ENCODE measurements around the gene PLB1. TPM values are rescaled to one million over a fixed set of nuclear protein-coding genes. Genes with fewer than 3 reads are reported as not detected.

The PLB1 gene
- total and polyA plus RNA-seq, 2 experiments from 2014 or later = 0.06 to 0.21 TPM

GRCh38 chr2:28477645-28478044 is 18.2 kb upstream of the PLB1 start (continued):
- TF ChIP-seq, protein P1, sequence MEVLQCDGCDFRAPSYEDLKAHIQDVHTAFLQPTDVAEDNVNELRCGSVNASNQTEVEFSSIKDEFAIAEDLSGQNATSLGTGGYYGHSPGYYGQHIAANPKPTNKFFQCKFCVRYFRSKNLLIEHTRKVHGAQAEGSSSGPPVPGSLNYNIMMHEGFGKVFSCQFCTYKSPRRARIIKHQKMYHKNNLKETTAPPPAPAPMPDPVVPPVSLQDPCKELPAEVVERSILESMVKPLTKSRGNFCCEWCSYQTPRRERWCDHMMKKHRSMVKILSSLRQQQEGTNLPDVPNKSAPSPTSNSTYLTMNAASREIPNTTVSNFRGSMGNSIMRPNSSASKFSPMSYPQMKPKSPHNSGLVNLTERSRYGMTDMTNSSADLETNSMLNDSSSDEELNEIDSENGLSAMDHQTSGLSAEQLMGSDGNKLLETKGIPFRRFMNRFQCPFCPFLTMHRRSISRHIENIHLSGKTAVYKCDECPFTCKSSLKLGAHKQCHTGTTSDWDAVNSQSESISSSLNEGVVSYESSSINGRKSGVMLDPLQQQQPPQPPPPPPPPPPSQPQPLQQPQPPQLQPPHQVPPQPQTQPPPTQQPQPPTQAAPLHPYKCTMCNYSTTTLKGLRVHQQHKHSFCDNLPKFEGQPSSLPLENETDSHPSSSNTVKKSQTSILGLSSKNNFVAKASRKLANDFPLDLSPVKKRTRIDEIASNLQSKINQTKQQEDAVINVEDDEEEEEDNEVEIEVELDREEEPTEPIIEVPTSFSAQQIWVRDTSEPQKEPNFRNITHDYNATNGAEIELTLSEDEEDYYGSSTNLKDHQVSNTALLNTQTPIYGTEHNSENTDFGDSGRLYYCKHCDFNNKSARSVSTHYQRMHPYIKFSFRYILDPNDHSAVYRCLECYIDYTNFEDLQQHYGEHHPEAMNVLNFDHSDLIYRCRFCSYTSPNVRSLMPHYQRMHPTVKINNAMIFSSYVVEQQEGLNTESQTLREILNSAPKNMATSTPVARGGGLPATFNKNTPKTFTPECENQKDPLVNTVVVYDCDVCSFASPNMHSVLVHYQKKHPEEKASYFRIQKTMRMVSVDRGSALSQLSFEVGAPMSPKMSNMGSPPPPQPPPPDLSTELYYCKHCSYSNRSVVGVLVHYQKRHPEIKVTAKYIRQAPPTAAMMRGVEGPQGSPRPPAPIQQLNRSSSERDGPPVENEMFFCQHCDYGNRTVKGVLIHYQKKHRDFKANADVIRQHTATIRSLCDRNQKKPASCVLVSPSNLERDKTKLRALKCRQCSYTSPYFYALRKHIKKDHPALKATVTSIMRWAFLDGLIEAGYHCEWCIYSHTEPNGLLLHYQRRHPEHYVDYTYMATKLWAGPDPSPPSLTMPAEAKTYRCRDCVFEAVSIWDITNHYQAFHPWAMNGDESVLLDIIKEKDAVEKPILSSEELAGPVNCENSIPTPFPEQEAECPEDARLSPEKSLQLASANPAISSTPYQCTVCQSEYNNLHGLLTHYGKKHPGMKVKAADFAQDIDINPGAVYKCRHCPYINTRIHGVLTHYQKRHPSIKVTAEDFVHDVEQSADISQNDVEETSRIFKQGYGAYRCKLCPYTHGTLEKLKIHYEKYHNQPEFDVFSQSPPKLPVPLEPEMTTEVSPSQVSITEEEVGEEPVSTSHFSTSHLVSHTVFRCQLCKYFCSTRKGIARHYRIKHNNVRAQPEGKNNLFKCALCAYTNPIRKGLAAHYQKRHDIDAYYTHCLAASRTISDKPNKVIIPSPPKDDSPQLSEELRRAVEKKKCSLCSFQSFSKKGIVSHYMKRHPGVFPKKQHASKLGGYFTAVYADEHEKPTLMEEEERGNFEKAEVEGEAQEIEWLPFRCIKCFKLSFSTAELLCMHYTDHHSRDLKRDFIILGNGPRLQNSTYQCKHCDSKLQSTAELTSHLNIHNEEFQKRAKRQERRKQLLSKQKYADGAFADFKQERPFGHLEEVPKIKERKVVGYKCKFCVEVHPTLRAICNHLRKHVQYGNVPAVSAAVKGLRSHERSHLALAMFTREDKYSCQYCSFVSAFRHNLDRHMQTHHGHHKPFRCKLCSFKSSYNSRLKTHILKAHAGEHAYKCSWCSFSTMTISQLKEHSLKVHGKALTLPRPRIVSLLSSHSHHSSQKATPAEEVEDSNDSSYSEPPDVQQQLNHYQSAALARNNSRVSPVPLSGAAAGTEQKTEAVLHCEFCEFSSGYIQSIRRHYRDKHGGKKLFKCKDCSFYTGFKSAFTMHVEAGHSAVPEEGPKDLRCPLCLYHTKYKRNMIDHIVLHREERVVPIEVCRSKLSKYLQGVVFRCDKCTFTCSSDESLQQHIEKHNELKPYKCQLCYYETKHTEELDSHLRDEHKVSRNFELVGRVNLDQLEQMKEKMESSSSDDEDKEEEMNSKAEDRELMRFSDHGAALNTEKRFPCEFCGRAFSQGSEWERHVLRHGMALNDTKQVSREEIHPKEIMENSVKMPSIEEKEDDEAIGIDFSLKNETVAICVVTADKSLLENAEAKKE (CRISPR knock-in tag; IDR thresholded peaks at IDR 0.05) = no peak
- TF ChIP-seq JUNB (IDR thresholded peaks at IDR 0.05; ENCODE audit: unreplicated experiment) (no peak), EZH2 (IDR thresholded peaks at IDR 0.05; ENCODE audit: low read depth, unreplicated experiment) (no peak), STAT1 (IDR thresholded peaks at IDR 0.05; ENCODE audit: unreplicated experiment) (no peak), POLR2AphosphoS5 (IDR thresholded peaks at IDR 0.05; ENCODE audit: low read depth) (no peak)

- no peaks in the 10 kb centered on the region; the same call in 2 of the 3 replicates for H3K36me3 Mint-ChIP-seq (ENCODE audit: low read depth)
- H3K27me3 ChIP-seq (ENCODE audit: insufficient read depth) = no peaks in the 10 kb centered on the region
- H3F3A ChIP-seq (replicated peaks; ENCODE audit: low read depth) = no peaks in the 10 kb centered on the region
- H3K4me3 ChIP-seq = no peak overlapping the region
- ATAC-seq (no peak), DNase-seq (ENCODE audit: low spot score) (no peak)
- H3K79me2 ChIP-seq (replicated peaks; ENCODE audit: insufficient read depth) = no peaks in the 10 kb centered on the region
- no peak for TF ChIP-seq ZNF114 (CRISPR knock-in tag; IDR thresholded peaks at IDR 0.05)
- no peak for TF ChIP-seq EZH2phosphoT487 (IDR thresholded peaks at IDR 0.05; ENCODE audit: unreplicated experiment)
- TF ChIP-seq, protein P2, sequence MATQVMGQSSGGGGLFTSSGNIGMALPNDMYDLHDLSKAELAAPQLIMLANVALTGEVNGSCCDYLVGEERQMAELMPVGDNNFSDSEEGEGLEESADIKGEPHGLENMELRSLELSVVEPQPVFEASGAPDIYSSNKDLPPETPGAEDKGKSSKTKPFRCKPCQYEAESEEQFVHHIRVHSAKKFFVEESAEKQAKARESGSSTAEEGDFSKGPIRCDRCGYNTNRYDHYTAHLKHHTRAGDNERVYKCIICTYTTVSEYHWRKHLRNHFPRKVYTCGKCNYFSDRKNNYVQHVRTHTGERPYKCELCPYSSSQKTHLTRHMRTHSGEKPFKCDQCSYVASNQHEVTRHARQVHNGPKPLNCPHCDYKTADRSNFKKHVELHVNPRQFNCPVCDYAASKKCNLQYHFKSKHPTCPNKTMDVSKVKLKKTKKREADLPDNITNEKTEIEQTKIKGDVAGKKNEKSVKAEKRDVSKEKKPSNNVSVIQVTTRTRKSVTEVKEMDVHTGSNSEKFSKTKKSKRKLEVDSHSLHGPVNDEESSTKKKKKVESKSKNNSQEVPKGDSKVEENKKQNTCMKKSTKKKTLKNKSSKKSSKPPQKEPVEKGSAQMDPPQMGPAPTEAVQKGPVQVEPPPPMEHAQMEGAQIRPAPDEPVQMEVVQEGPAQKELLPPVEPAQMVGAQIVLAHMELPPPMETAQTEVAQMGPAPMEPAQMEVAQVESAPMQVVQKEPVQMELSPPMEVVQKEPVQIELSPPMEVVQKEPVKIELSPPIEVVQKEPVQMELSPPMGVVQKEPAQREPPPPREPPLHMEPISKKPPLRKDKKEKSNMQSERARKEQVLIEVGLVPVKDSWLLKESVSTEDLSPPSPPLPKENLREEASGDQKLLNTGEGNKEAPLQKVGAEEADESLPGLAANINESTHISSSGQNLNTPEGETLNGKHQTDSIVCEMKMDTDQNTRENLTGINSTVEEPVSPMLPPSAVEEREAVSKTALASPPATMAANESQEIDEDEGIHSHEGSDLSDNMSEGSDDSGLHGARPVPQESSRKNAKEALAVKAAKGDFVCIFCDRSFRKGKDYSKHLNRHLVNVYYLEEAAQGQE (IDR thresholded peaks at IDR 0.05; ENCODE audit: unreplicated experiment) = no peak
- no peak for TF ChIP-seq EZH2 (IDR thresholded peaks at IDR 0.05; ENCODE audit: low read depth, unreplicated experiment)
- TF ChIP-seq POLR2AphosphoS5 (IDR thresholded peaks at IDR 0.05; ENCODE audit: low read depth) = no peak
- no peaks in the 10 kb centered on the region for H3K36me3 ChIP-seq (ENCODE audit: insufficient read depth)
- 0 out of 2 replicates have a peak, but pooled peaks cover 4% of the 10 kb centered on the region for H3K9me2 ChIP-seq (ENCODE audit: insufficient read depth)
- H3K4me1 ChIP-seq (ENCODE audit: insufficient read depth) = no peaks in the 10 kb centered on the region
- H4K20me1 ChIP-seq (replicated peaks; ENCODE audit: insufficient read depth) = no peaks in the 10 kb centered on the region
- H3K4me1 Mint-ChIP-seq = no peaks in the 10 kb centered on the region
- H3K4me3 Mint-ChIP-seq = no peak overlapping the region
- H3K4me2 ChIP-seq = no peak overlapping the region
- no peaks in the 10 kb centered on the region; the same call in 2 of the 3 replicates for H3K9me3 Mint-ChIP-seq
- H2AFZ ChIP-seq = no peak overlapping the region
- H3K27me3 Mint-ChIP-seq (ENCODE audit: insufficient read depth, low read depth, poor library complexity) = peaks cover 4% of the 10 kb centered on the region
- no peak overlapping the region for H3K27ac Mint-ChIP-seq
- H3K27ac ChIP-seq (ENCODE audit: low read depth) = no peak overlapping the region
Observed at GRCh38 chr2:28480403-28481049, 15.3 kb upstream of the PLB1 start.
